ENCODE results near the gene UPF2.
"Not testable (repeated sequence)": the region's sequence is repeated elsewhere in the genome, so short reads cannot be mapped to it uniquely, and the experiment has no call there.

The UPF2 gene

DNA sequence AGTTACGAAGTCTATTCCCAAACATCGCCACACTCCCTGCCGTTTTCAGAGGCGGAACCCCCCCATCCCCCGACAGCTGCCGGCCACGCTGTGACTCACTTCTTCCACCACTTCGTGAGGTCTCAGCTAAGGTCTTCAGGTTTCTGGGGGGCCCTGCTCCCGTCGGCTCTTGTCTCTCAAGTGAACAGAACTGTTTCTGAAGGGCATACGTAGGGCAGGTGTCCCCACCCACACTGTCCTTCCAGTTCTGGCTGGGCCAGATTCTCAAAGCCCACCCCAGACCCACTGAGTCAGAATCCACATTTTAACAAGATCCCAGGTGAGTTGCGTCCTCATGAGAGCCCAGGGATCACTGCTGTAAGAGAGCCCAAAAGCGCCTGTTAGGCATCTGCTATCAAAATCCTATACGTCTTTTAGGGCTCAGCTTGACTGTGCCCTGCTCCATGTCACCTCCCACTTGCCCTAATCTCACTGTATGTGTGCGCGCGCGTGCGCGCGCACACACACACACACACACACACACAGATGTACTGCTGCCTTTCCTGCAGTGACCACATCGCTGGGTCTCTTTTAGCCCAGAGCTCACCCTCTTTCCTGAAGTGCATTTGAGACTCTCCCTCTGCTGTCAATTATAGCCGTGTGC, 140.7 kb downstream of the UPF2 start:
- no peak for FAIRE-seq

DNA sequence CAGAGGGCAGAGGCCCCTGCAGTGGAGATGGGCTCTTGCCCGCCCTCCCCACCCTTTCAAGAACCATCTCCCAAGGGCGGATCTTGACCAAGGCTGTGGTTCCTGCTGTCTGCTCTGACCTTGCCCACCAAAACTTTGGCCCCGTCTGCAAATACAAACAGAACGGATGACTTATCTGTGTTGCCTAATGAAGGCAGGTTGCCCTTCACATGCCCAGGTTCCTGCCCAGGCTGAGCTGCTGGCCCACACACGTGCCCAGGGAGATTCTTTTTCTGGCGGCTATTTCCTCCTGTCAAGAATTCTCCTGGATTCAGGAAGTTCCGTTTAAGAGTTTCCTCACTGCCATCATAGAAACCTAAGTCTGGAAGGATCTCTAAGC, 141.2 kb downstream of the UPF2 start:
- FAIRE-seq, result no peak

DNA sequence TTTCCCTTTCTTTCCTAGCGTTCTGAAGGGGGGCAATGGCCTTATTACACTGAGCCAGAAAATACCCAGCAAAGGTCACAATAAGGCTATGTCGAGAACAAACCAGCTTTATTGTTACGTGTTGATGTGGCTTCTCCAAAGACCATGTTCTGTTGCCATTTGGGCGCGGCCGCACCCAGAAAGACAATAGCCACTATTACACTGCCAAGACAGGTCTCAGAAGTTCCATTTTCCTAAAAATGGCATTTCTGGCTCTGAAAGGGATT, 141.6 kb downstream of the UPF2 start:
- FAIRE-seq, result no peak

DNA sequence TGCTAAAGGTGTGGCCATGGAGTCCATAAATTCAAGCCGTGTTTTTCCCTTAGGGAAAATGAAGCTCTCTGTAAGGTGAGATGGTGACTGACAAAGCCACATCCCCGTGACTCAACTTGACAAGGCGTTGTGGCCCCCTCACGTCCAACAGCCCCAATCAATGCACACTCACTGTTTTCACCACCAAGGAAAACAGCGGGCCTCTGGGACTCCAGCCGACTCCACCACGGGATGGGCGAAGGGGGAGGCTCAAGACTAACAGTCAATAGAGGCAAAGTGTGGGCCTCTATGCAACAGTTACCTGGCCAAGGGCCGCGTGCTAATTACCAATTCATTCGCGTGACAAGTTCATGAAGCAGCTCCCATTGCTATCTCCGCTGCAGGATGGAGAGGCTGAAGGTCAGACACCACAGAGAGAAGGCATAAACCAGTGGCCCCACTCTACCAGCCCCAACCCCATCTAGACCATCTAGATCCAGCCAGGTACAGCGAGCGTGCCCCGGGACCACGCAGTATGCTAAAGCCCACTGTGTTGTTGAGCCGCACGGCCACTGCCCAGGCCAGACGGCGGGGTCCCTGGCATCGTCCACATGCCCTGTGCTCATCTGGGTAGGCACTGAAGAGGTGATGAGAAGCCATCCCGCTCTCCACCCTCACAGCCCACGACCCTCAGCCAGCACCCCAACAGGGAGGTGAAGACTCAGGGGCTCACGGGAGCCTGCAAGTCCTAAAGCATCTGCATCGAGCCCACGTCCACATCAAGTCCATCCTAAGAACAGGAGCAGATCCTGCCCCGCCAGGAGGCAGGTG, 143.3 kb downstream of the UPF2 start:
- no peak for FAIRE-seq

DNA sequence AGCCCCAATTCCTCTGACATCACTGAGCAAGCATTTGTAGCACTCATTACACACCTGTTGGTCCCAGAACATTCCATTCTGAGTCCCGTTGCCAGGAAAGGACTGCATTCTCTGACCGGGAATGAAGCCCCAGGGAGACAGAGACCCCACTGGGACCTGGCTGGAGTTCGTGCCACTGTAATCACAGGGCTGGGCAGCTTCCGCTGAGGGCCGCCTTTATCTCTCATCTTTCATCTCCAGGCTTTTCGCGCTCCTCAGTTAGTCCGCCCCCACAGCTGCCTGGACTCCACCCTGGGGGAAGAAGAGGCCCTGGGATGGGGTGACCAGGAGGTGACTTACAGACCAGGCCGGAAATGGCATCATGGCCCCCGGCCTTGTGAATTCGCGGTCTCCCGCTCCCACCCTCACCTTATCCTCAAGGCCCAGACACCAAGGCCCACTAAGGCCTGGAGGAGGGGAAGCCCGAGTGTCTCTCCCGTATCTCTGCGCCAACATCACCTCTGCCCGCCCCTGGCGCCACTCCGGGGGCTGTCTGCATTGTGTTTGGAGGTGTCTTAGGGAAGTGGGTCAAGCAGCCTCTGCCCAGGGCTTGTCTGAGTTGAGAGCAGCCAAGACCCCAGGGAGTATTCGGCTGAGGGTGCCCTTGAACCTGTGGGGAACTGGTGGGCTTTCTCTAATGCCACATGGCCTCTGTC, 144.1 kb downstream of the UPF2 start:
- no peak for FAIRE-seq

DNA sequence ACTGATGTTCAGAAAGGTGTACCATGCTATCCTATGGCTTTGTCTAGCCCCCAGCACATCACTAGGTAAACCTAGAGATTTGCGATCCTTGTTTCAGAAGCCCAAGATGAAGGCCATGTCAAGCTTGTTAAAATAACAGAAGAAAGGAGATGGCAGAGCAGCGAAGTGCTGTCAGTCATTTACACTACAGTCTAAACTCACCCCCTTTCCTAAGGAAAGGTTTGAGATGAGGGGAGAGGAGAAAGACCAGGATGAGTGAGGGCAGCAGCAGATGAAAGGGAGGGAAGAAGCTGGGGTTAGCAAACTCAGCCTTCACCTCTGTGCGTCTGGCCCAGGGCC, 144.6 kb downstream of the UPF2 start:
- FAIRE-seq, result no peak

DNA sequence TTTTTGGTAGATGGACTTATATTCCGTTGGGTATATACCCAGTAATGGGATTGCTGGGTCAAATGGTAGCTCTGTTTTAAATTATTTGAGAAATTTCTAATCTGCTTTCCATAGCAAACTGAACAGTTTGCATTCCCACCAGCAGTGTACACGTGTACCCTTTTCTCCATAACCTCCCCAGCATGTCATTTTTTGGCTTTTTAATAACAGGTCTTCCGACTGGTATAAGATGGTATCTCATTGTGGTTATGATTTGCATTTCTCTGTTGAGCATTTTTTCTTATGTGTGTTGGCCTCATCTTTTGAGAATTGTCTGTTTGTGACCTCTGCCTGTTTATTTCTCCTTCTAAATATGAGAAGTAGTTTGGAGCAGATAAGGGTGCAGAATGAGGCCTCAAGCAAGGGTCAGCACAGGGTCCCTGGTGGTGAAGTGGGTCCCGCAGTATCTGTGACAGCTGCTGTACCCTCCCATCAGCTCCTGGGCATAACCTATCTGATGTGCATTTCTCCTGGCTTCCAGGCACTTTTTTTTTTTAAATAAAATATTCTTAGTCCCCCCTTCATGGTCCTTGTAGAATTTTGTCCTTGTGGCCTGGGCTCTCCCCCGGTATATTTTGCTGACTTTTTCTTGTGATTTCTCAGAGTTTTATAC, 145.9 kb downstream of the UPF2 start:
- FAIRE-seq, result no peak

DNA sequence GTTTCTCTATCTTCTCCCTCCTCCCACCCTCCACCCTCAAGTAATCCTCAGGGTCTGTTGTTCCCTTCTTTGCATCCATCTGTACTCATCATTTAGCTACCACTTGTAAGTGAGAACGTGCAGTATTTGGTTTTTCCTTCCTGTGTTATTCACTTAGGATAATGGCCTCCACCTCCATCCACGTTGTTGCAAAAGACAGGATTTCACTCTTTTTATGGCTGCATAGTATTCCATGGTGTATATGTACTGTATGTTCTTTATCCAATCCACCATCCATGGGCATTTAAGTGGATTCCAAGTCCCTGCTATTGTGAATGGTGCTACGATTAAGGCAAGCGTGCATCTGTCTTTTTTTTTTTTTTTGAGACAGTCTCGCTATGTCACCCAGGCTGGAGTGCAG, 147.0 kb downstream of the UPF2 start:
- FAIRE-seq, result no peak

DNA sequence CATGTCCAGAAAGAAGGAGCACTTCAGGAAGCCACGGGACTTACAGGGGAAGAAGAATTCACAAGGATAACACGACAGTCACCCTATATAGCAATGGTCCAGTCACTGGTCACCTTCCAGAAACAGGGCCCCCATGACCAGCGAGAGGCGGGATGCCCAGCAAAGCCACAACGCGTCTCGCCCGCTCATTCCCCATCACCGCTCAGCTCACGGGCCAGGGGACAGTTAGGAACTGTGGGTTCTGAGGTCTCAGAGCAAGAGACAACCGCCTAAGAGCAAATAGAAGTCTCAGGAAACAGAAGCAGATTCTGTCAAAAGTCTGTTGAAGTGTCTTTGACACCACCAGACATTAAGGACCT, 147.5 kb downstream of the UPF2 start:
- no peak for FAIRE-seq

DNA sequence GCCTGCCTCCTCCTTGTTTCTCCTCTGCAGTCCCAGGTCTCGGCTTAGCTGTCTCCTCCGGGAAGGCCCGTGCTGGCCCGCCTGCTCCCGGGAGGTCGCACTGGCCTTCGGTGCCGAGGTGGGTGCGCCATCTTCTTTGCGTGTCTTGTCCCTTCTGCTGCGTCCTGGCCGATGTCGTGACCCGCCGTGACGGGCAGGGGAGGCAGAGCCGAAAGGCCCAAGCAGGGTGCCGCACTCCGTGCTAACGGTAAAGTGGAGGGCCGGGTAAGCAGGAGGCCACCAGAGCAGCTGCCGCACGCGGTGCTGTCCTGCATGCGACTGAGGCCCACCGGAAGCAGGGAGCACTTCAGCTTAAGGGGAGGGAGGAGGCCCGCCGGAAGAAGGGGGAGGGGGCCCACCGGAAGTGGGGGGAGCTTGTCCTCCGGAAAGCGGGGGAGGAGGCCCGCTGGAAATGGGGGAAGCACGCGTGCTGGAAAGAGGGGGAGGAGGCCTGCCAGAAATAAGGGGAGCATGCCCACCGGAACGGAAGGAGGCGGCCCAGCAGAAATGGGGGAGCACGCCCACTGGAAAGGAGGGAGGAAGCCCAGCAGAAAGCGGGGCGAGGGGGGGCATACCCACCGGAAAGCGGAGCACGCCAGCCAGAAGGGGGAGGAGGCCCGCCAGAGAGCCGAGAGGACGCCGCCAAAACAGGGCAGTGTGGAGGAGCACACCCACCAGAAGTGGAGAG, 148.1 kb downstream of the UPF2 start:
- FAIRE-seq, result no peak

DNA sequence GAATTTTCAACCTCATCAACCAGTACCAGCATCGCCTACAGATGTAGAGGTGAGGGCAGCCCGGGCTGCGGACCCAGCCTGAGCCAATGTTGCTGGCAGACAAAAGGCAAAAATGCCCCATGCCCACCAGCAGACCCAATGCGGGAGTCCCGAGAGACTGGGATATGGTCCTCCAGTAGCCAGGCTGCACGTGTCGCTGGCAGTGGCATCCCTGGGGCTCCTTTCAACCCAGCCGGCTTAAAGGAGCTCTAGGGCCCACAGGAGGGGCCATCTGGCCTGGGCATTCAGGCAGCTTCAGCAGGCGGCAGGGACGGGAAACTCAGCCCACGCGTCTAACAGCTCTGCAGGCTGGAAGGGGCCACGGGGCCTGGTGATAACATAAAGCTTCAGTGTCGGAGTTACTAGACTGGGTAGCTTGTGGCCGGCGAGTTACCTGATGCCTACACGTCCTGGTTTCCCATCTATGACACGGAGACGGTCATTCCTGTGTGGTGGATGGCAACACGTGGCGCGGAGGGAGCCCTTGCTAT, 148.8 kb downstream of the UPF2 start:
- no peak for FAIRE-seq

DNA sequence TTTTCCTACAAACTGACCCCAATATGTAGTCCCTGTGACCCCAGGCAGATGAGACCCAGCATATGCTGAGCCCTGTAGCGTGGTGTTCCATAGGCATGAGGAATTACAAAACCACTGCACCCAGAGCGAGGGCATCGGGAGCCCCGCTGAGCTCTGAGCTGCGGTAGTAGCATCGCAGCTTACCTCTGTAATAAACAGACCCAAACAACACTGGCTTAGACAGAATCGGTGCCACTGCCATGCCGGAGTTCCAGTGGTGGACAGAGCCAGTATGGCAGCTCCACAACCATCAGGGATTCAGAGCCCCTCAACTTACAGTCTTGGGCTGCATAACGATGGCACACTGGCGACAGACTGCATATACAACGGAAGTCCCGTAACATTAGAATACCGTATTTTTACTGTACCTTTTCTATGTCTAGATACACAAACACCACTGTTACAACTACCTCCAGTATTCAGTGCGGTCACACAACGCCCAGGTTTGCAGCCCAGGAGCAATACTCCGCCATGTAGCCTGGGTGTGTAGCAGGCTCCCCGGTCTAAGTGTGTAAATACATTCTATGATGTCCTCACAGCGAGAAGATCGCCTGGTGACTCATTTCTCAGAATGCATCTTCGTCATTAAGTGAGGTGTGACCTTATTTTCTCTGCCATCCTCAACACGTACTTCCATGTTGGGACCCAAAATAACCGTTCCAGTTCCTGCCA, 150.7 kb downstream of the UPF2 start:
- no peak for FAIRE-seq

DNA sequence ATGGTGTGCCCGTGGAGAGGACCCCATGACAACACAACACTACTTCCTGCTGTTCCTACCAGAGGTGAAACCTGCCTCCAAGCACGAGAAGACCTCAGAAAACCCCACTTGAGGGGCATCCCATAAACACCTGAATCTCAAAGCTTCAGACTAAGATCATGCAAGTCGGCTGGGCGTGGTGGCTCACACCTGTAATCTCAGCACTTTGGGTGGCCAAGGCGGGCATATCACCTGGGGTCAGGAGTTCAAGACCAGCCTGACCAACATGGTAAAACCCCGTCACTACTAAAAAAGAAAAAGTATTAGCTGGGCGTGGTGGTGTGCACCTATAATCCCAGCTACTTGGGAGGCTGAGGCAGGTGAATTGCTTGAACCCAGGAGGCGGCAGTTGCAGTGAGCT, 153.3 kb downstream of the UPF2 start:
- FAIRE-seq, result not testable (repeated sequence)

DNA sequence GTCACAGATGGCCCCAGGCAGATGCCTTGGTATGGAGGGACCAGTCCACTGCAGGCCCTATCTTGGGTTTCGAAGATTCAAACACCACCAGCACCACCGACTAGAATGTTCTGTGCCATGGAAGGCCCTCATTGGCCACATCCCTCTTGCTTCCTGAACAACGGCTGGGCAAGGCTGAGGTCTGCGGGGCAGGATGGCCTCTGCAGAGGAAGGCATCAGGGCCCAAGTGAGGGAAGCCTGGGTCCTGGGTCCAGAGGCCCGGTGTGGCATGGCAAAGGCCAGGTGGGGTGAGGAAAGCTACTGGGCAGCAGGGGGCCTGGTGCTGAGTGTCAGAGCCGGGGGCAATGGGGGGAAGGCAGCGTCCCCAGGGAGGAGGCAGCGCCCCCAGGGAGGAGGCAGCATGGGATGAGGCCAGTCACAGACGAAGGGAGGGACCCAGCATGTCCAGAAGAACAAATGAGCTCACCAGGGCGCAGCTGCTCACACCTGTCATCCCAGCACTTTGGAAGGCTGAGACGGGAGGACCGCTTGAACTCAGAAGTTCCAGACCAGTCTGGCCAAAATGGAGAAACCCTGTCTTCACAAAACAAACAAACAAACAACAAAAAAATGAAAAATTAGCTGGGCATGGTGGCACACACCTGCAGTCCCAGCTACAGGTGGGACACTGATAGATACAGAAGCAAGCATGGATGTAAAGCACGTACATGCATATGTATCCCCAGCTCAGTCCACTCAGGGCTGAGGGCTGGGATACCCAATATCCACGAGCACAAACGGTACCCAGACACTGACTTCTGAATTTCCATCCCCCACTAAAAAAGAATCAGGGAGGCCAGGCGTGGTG, 155.0 kb downstream of the UPF2 start:
- no peak for FAIRE-seq

DNA sequence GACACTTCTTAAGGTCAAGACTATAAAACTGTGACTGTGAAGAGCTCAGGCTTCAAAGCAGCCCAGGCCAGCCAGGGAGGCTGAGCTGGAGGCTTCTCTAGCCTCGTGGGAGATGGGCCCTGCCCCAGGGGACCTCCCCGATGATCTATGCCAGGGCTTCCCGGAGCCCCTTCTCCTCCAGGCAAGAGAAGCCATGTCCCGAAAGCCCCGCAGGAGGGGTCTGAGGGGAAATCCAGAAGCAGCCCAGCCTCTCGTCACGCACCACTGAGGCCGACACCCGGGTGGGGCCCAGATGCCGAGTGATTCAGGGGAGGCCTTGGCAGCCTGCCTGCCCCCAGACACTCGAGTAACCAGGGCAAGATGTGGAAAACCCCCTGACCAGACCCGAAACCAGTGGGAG, 155.8 kb downstream of the UPF2 start:
- no peak for FAIRE-seq

DNA sequence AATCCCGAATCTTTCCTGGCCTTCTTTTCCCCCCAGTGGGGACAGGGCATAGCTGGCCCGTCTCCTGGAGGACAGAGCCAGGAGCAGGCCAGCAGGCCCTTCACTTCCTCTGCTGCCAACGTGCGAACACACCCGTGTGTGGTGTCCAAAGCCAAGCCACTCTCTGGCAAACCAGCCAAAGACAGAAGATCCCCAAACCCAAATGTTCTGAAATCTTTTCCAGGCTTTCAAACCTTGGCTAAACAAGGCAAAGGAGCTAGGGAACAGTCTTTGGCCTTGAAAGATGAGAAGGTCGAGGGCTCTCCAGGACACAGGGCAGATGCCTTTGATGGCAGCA, 156.5 kb downstream of the UPF2 start:
- FAIRE-seq, result no peak

DNA sequence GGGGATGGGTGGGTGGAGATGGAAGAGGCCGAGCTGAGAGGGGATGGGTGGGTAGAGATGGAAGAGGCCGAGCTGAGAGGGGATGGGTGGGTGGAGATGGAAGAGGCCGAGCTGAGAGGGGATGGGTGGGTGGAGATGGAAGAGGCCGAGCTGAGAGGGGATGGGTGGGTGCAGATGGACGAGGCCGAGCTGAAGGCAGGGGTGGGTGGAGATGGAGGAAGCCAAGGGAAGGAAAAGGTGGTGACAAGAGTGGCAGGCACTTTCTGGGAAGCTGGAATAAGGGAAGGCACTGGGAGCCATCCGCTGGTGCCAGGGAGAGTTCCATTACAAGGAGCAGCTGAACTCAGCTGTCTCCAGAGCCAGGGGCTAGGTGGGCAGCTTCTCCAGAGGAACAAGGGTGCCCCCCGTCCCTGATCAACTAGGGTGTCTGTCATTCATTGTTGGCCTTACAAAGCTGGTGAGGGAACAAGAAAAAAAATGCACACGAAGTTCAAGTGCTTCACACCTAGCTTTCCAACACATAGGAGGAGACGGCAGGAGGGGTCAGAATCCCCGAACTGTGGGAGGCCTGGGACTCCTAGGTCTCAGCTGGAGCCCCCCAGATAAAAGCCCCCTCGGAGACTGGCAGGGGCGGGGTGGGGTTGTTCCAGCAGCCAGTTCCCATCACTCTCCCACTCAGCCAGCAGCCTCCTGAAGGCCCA, 157.0 kb downstream of the UPF2 start:
- FAIRE-seq, result no peak

DNA sequence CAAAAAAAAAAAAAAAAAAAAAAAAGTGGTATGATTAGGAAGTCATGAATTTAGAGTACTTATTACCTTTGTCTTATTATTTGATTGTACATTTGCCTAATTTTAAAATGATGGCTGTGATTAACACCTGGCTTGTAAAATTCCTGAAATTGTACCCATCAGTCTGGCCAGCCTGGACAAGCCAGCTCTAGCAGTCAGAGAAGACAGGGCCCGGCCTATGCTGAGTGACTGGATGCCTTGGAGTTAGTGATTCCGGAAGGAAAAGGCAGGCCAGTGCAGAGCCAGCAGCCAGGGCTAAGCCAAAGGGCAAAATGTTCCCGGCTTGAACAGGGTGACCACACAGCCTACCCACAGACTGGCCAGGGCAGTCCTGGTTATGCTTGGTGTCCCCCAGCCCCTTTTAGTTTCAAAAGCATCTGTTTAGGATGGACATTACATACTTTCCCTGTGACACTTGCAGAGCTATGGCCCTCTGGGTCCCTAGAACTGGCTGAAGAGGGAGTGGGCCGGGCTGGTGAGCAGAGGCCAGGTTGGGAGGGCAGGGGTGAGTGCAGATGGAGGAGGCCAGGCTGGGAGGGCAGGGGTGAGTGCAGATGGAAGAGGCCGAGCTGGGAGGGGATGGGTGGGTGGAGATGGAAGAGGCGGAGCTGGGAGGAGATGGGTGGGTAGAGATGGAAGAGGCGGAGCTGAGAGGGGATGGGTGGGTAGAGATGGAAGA, 157.7 kb downstream of the UPF2 start:
- FAIRE-seq, result no peak

DNA sequence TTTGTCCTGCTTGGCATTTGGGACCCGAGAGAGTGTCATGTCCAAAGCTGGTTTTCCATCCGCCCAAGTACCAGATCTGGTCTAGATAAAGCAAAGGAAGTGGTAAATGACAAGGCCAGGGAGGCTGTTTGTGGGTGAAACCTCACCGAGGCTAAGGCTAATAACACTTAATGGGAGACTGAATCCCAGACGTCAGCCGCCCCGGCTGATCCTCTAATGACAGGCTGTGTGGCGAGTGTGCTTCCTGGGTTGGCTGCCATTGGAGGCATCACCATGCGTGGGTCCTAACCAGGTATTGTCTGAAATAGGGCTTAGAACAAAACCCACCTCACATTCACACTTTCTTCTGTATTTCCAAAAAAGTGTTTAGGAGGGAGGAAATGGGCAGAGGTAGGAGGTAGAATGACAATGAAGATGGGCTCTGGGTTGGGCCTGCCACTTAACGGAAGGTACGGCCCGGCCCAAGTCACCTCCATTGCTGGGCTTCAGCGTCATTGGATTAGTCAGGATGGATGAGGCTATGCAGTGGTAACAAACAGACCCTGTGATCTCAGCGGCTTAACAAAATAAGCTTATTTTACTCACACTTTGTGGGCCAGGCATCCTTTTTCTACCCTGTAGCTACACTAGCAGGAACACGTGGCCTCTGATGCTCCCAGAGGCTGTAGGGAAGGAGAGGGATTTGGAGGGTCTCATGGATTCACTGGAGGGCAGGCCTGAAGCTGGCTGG, 159.8 kb downstream of the UPF2 start:
- no peak for FAIRE-seq
